PC-3 (cell line): ENCODE data around the gene SYT14. TPM values are rescaled to one million over a fixed set of nuclear protein-coding genes. Genes with fewer than 3 reads are reported as not detected.
"Not testable (repeated sequence)": the region's sequence is repeated elsewhere in the genome, so short reads cannot be mapped to it uniquely, and the experiment has no call there.

Experiments used
- ATAC-seq: fragments of 200-7000 bp; cut with Tn5 transposase; 2 replicates; pipeline ENCODE4 v1.9.1; 2020; ENCODE audit warnings: mild to moderate bottlenecking, moderate library complexity
- BruUV-seq: library from RNA; stranded (reverse); fragments of 400-500 nt; replicated peaks from 2 replicates; lab custom pipeline; 2021; lab: Mats Ljungman, UMichigan
- CTCF ChIA-PET: fragments of 300-600 bp; sonication (Branson Sonifier 250); formaldehyde crosslinking; loops from one replicate; lab custom pipeline; 2022; ENCODE audit warnings: antibody characterized with exemption; lab: Charles Lee
- POLR2A ChIA-PET: fragments of 300-600 bp; sonication (Branson Sonifier 250); formaldehyde crosslinking; loops from one replicate; lab custom pipeline; 2022; ENCODE audit warnings: antibody characterized with exemption; ENCODE audit not compliant: unreplicated experiment; lab: Charles Lee
- DNase-seq: peaks from one replicate; pipeline ENCODE4 v3.0.0-alpha.2; 2015
- H2AFZ ChIP-seq: fragments of 300-600 bp; sonication (generic); 2 replicates; pipeline ENCODE4 v1.6.0; 2016; ENCODE audit warnings: antibody characterized with exemption, low read length
- H3F3A ChIP-seq: fragments of 300-600 bp; sonication (generic); one replicate; pipeline ENCODE4 v1.6.0; 2017; ENCODE audit warnings: antibody characterized with exemption, low read length, control low read depth, mild to moderate bottlenecking; ENCODE audit not compliant: unreplicated experiment
- H3K27ac ChIP-seq: fragments of 300-600 bp; sonication (generic); 2 replicates; pipeline ENCODE4 v1.5.1; 2016; ENCODE audit warnings: mild to moderate bottlenecking, low read length
- H3K27me3 ChIP-seq: fragments of 300-600 bp; sonication (generic); 2 replicates; pipeline ENCODE4 v1.6.1; 2016; ENCODE audit warnings: low read length, mixed read lengths
- H3K36me3 ChIP-seq: fragments of 300-600 bp; sonication (generic); 2 replicates; pipeline ENCODE4 v1.6.1; 2016; ENCODE audit warnings: low read depth, mixed run types, low read length, mixed read lengths
- H3K4me1 ChIP-seq: fragments of 300-600 bp; sonication (generic); 2 replicates; pipeline ENCODE4 v1.5.1; 2016; ENCODE audit warnings: low read length; ENCODE audit not compliant: insufficient read depth
- H3K4me2 ChIP-seq: fragments of 300-600 bp; sonication (generic); 2 replicates; pipeline ENCODE4 v1.6.0; 2016; ENCODE audit warnings: low read length
- H3K4me3 ChIP-seq: fragments of 300-600 bp; sonication (generic); 2 replicates; pipeline ENCODE4 v1.5.1; 2016; ENCODE audit warnings: mild to moderate bottlenecking, low read length, mixed read lengths
- H3K79me2 ChIP-seq: fragments of 300-600 bp; sonication (generic); 2 replicates; pipeline ENCODE4 v1.6.1; 2017; ENCODE audit warnings: low read length, mixed read lengths
- H3K9ac ChIP-seq: fragments of 300-600 bp; sonication (generic); 2 replicates; pipeline ENCODE4 v1.6.0; 2016; ENCODE audit warnings: mild to moderate bottlenecking, low read length
- H3K9me2 ChIP-seq: fragments of 300-600 bp; sonication (generic); replicated peaks from 2 replicates; pipeline ENCODE4 v1.6.1; 2016; ENCODE audit warnings: mixed run types, low read length, mixed read lengths
- H3K9me3 ChIP-seq: fragments of 300-600 bp; sonication (generic); 2 replicates; pipeline ENCODE4 v1.6.1; 2016; ENCODE audit warnings: low read length, mixed read lengths
- H4K20me1 ChIP-seq: fragments of 300-600 bp; sonication (generic); 2 replicates; pipeline ENCODE4 v1.6.1; 2016; ENCODE audit warnings: low read length, mixed read lengths
- EZH2 ChIP-seq: fragments of 300-600 bp; sonication (generic); IDR thresholded peaks from one replicate; pipeline ENCODE4 v1.6.1; 2017; ENCODE audit warnings: antibody characterized with exemption, mild to moderate bottlenecking, low read length; ENCODE audit not compliant: unreplicated experiment
- EZH2phosphoT487 ChIP-seq: fragments of 300-600 bp; sonication (generic); IDR thresholded peaks from 2 replicates; pipeline ENCODE4 v1.6.1; 2018; ENCODE audit warnings: mild to moderate bottlenecking, antibody characterized with exemption, low read length, borderline replicate concordance
- intact Hi-C: fragments of 100-400 bp; cut with micrococcal nuclease; formaldehyde crosslinking; loops from 2 replicates; pipeline ENCODE4 v1.9.0; 2023
- total RNA-seq: library from RNA; depleted of rRNA; stranded (reverse); fragments of >200 nt; gene quantifications from 2 replicates; pipeline ENCODE4 v1.2.3, GENCODE V29; 2014
- TF ChIP-seq, protein P1 (sequence below): fragments of 300-600 bp; sonication (generic); conservative IDR thresholded peaks from 2 replicates; pipeline ENCODE4 v1.5.1; 2017; ENCODE audit warnings: antibody characterized with exemption, low read depth, mild to moderate bottlenecking, low read length

Gene SYT14
- total RNA-seq, 1 experiment from 2014 or later = 5.2 TPM

DNA sequence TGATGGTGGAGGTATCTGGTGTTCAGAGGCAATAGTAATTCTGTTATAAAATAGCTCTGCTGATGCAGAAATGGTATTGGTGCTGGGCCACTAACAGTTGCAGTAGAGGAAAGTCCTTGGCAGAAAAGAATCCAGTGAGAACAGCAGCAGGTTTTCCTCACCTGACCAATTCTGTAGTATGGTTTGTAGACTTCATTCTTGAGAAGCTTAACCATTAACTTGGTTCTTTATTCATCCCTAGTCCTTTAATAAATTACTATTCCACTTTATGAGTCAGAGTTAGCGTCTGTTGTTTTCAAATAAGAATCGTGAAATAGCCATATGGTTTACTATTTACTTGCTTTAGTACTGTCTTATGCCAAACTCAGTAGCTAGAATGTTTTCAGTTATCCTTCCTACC is 166.1 kb downstream of the SYT14 start:
- H3K9me2 ChIP-seq = no peaks in the 10 kb centered on the region
- H3K27me3 ChIP-seq = no peaks in the 10 kb centered on the region
- intact Hi-C loops = no loop called here
- H4K20me1 ChIP-seq = no peaks in the 10 kb centered on the region
- H3K27ac ChIP-seq = no peak overlapping the region
- TF ChIP-seq EZH2 = no peak
- TF ChIP-seq, protein P1, sequence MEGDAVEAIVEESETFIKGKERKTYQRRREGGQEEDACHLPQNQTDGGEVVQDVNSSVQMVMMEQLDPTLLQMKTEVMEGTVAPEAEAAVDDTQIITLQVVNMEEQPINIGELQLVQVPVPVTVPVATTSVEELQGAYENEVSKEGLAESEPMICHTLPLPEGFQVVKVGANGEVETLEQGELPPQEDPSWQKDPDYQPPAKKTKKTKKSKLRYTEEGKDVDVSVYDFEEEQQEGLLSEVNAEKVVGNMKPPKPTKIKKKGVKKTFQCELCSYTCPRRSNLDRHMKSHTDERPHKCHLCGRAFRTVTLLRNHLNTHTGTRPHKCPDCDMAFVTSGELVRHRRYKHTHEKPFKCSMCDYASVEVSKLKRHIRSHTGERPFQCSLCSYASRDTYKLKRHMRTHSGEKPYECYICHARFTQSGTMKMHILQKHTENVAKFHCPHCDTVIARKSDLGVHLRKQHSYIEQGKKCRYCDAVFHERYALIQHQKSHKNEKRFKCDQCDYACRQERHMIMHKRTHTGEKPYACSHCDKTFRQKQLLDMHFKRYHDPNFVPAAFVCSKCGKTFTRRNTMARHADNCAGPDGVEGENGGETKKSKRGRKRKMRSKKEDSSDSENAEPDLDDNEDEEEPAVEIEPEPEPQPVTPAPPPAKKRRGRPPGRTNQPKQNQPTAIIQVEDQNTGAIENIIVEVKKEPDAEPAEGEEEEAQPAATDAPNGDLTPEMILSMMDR = no peak
- no peak for TF ChIP-seq EZH2phosphoT487
- DNase-seq (no peak), ATAC-seq (no peak)
- POLR2A ChIA-PET = no interaction called here
- no peak overlapping the region for H2AFZ ChIP-seq
- BruUV-seq = no TSS peak
- CTCF ChIA-PET = no interaction called here
- no peaks in the 10 kb centered on the region for H3K9me3 ChIP-seq
- no peaks in the 10 kb centered on the region for H3F3A ChIP-seq
- no peak overlapping the region for H3K4me2 ChIP-seq
- H3K4me1 ChIP-seq = no peaks in the 10 kb centered on the region
- no peaks in the 10 kb centered on the region for H3K36me3 ChIP-seq
- no peak overlapping the region for H3K9ac ChIP-seq
- H3K79me2 ChIP-seq = no peaks in the 10 kb centered on the region
- no peak overlapping the region for H3K4me3 ChIP-seq

DNA sequence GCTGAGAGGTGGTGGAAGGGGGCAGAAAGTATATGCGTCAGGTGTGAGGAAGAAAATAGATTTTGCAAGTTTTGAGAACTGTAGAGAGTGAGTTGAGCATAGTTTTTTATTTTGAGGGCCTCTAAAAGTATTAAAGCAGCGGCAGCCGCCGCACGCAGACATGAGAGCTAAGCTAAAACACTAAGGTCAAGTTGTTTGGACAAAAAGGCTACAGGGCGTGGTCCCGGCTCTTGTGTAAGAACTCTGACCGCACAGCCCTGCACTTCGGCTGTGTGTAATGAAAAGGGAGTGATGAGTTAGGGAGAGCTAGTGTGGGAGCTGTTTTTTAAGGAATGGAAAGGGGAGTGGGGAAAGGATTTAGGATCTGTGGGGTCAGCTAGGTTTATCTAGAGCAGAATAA is 174.9 kb downstream of the SYT14 start:
- H3K9me3 ChIP-seq, ATAC-seq, H3K4me3 ChIP-seq, H3K36me3 ChIP-seq, H3K9me2 ChIP-seq, POLR2A ChIA-PET, H3K79me2 ChIP-seq, CTCF ChIA-PET, H3K9ac ChIP-seq, H3K27me3 ChIP-seq, BruUV-seq, H2AFZ ChIP-seq, H3K4me1 ChIP-seq, DNase-seq, H3K27ac ChIP-seq, H4K20me1 ChIP-seq, H3K4me2 ChIP-seq, intact Hi-C loops, H3F3A ChIP-seq: not testable (repeated sequence)

DNA sequence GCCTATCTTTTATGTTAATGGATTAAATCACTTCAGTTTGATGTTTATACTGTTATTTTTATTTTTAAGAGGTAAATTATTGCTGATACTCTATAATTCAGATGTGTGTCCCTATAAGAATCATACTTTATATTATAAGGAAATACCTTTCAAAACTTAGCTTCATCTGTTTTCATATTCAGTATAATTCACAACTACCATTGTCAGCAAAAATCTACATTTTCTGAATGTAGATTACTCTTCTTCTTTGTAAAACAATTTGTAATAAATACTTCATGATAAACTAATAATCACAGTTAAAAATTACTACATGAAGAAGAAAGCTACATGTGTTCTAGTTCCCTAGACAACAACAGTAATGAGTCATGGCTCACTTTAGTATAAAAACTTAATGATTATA is 179.2 kb downstream of the SYT14 start:
- H3K9me3 ChIP-seq = no peaks in the 10 kb centered on the region
- intact Hi-C loops = no loop called here
- H3K4me1 ChIP-seq = no peaks in the 10 kb centered on the region
- no peak overlapping the region for H3K4me3 ChIP-seq
- H3K9ac ChIP-seq = no peak overlapping the region
- no peak for TF ChIP-seq EZH2
- no peak for TF ChIP-seq EZH2phosphoT487
- TF ChIP-seq, protein P1 = no peak
- H4K20me1 ChIP-seq = no peaks in the 10 kb centered on the region
- no peak overlapping the region for H3K4me2 ChIP-seq
- no peaks in the 10 kb centered on the region for H3K27me3 ChIP-seq
- H3F3A ChIP-seq = no peaks in the 10 kb centered on the region
- H3K9me2 ChIP-seq = no peaks in the 10 kb centered on the region
- no peaks in the 10 kb centered on the region for H3K36me3 ChIP-seq
- H3K79me2 ChIP-seq = no peaks in the 10 kb centered on the region
- POLR2A ChIA-PET = no interaction called here
- no peak overlapping the region for H2AFZ ChIP-seq
- no peak overlapping the region for H3K27ac ChIP-seq
- no peak for DNase-seq
- no peak for ATAC-seq
- CTCF ChIA-PET = no interaction called here
- BruUV-seq = no TSS peak
